HG02970 (cell line): ENCODE results near the gene VPS52.
A peak's percentile ranks its signal among the peaks of the same experiment; 100 is the strongest.

ENCODE experiments used
- ATAC-seq: cut with Tn5 transposase; IDR thresholded peaks from one replicate; pipeline ENCODE4 v1.9.1; 2021; ENCODE audit warnings: mild to moderate bottlenecking, moderate library complexity, moderate number of reproducible peaks; ENCODE audit not compliant: unreplicated experiment, low FRiP score

The VPS52 gene

GRCh38 chr6:33213166-33213988, 58.3 kb downstream of the VPS52 start:
- no peak for ATAC-seq

- no peak for ATAC-seq
Observed at GRCh38 chr6:33212857-33213165, 58.9 kb downstream of the VPS52 start.

- ATAC-seq = no peak
Observed at GRCh38 chr6:33211666-33212422, 59.8 kb downstream of the VPS52 start.

GRCh38 chr6:33211136-33211535, 60.5 kb downstream of the VPS52 start:
- no peak for ATAC-seq

GRCh38 chr6:33209856-33210255, 61.8 kb downstream of the VPS52 start:
- no peak for ATAC-seq

- peak; percentile 51 for ATAC-seq
Observed at GRCh38 chr6:33208091-33208967, 63.3 kb downstream of the VPS52 start, which contains the start of gene RING1. Gene RING1, plus strand, starts transcription at chr6:33208500. Its CDS starts 323 bp downstream, at chr6:33208823.

DNA sequence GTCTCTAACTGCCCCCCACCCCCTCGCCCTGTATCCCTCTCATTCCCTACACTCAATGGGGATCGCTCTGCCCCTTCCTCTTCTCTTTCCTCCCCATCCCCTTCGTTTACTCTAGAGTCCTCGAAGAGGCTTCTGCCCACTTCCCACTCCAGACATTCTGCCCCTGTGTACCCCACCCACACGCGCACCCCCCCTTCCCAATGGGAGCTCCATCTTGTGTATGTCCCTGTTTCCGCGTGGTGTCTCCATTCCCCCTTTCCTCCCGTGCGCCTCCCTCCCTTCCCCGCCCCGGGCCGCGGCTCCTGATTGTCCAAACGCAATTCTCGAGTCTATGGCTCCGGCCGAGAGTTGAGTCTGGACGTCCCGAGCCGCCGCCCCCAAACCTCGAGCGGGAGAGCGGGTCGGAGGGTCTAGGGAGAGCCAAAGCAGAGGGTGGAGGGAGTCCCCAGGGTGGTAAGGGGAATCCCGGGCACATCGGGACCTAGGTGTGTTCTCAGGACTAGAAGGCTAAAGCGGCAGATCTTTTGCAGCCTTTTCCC, 64.1 kb downstream of the VPS52 start:
- ATAC-seq = no peak

- ATAC-seq = no peak
Observed at GRCh38 chr6:33206864-33207551, 64.7 kb downstream of the VPS52 start.

- ATAC-seq = no peak
Observed at GRCh38 chr6:33206027-33206863, 65.4 kb downstream of the VPS52 start.

DNA sequence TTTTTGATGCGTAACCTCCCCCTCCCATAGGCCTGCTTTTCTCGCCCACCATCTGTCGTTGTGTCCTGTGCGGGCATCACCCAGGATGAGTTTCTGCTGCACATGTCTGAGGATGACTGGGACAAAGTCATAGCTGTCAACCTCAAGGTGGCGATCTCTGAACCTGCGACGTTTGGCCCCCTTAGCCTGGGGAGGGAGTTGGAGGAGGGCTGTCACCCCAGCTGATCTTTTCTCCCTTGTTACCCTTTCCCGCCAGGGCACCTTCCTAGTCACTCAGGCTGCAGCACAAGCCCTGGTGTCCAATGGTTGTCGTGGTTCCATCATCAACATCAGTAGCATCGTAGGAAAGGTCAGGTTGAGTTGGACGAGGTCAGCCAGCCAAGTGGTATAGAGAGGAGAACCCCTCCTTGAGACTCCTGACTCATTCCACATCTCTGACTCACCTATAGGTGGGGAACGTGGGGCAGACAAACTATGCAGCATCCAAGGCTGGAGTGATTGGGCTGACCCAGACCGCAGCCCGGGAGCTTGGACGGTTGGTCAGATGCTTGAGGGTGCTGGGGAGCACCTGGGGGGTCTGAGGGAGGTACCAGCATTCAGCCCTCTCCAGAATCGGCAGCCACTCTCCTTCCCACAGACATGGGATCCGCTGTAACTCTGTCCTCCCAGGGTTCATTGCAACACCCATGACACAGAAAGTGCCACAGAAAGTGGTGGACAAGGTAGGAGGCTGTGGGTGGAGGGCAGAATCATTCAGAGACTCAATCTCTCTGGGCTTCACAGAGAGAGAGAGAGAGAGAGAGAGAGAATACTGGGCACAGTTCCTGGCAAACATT, 66.3 kb downstream of the VPS52 start:
- ATAC-seq = no peak

DNA sequence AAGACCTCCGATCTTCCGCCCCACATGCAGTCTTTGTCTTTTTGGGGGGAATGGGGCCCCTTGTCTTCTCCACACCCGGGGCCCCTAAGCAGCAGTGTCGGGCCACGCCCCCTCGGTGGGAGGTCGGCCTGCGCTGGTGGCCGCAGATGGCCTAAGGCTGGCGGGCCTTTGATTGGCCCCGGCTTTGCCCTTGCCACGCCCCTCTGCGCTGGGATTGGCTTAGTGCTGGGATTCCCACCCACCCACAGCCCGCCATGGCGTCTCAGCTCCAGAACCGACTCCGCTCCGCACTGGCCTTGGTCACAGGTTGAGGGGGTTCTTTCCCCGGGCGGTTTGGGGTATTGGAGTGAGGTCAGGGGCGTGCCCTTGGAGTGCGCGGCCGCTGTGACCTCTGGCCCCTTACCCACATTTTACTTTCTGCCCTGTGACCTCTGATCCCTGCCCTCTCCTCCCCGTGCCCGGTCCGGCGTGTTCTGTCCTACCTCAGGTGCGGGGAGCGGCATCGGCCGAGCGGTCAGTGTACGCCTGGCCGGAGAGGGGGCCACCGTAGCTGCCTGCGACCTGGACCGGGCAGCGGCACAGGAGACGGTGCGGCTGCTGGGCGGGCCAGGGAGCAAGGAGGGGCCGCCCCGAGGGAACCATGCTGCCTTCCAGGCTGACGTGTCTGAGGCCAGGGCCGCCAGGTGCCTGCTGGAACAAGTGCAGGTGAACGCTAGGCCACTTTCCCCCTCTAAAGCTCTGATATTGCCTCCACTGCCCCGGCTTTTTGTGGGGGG, 67.1 kb downstream of the VPS52 start, which contains the start of gene HSD17B8:
Gene HSD17B8, plus strand, starts transcription at position 241 of the 776 bp plus-strand sequence. Its CDS starts 14 bp downstream, at position 255.
- ATAC-seq = no peak

DNA sequence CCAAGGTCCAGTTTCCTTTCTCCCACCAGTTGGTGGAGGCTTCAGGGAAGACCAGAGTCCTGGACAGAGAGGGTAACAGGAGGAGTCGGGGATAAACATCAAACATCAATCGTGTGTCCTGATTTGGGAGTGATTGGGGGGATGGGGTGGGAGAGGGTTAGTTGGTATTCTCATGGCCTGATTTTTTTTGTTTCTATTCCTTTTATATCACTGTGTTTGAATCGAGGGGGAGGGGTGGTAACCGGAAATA, 67.6 kb downstream of the VPS52 start:
- ATAC-seq = no peak

DNA sequence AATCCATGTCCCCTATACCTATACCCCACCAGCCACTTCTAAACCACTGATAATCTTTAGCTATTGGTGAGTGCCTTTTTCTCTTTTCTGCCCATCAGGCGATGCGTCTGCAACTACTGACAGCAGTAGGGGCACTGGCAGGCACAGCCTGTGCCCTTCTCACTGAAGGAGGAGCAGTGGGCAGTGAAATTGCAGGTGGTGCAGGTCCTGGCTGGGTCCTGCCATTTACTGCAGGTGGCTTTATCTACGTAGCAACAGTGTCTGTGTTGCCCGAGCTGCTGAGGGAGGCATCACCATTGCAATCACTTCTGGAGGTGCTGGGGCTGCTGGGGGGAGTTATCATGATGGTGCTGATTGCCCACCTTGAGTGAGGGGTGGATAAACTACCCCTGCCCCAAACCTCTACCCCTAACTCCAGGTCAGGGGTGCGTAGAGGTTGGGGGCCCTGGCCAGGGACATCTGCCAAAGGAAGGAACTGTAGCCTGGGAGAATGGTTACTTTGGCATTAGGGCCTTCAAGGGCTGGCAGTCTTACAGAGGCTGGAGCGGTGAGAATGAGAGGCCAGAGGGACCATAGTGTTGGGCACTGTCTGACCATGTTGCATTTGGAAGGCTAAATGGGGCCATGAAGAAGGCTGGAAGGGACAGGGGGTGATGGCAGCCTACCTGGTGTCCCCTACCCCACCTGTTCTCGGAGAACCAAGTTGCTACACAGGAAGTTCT, 68.1 kb downstream of the VPS52 start:
- ATAC-seq = no peak

GRCh38 chr6:33202799-33203198, 68.9 kb downstream of the VPS52 start:
- no peak for ATAC-seq

DNA sequence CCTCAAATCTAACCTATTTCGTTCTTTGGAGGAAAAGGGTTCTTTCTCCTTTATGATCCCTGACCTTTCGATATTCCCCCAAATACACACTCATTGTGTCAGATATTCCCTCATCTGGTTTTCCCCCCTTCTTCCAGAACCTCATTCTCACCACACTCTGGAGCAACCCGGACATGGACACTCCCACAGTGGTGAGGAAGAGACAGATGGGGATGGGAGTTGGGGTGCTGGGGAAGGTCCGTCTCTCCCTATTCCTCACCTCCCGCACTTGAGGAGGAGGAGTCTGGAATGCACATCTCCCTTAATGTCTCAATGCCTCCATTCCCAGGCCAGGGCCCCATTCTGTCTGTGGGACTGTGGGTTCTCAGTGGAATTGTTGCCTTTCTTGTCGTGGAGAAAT, 69.7 kb downstream of the VPS52 start:
- no peak for ATAC-seq

- peak; percentile 1 for ATAC-seq
Observed at GRCh38 chr6:33201147-33201545, 70.5 kb downstream of the VPS52 start.
